KMS-11 (cell line): ENCODE results near the gene LRRC75A.

ENCODE experiments used
- H2AFZ ChIP-seq: fragments of 200-600 bp; sonication (generic); 2 replicates; pipeline ENCODE4 v1.6.1; 2016; ENCODE audit warnings: antibody characterized with exemption, mixed run types, low read depth
- H3K27ac ChIP-seq: fragments of 200-600 bp; sonication (generic); 2 replicates; pipeline ENCODE4 v1.6.1; 2016; ENCODE audit warnings: mild to moderate bottlenecking, mixed run types
- H3K27me3 ChIP-seq: fragments of 200-600 bp; sonication (generic); 2 replicates; pipeline ENCODE4 v1.6.1; 2017; ENCODE audit warnings: mild to moderate bottlenecking, low read depth, mixed run types, moderate library complexity; ENCODE audit not compliant: insufficient read depth
- H3K36me3 ChIP-seq: fragments of 200-600 bp; sonication (generic); 2 replicates; pipeline ENCODE4 v1.6.1; 2017; ENCODE audit warnings: mild to moderate bottlenecking, mixed run types; ENCODE audit not compliant: insufficient read depth
- H3K4me1 ChIP-seq: fragments of 200-600 bp; sonication (generic); 2 replicates; pipeline ENCODE4 v1.6.1; 2016; ENCODE audit warnings: mild to moderate bottlenecking, low read depth, mixed run types; ENCODE audit not compliant: poor library complexity, severe bottlenecking
- H3K4me2 ChIP-seq: fragments of 200-600 bp; sonication (generic); 2 replicates; pipeline ENCODE4 v1.7.0; 2016; ENCODE audit warnings: mild to moderate bottlenecking, mixed run types
- H3K4me3 ChIP-seq: fragments of 200-600 bp; sonication (generic); IDR thresholded peaks from 2 replicates; pipeline ENCODE4 v1.6.1; 2017; ENCODE audit warnings: low read depth, low read length, mixed read lengths; ENCODE audit not compliant: insufficient read depth
- H3K79me2 ChIP-seq: fragments of 200-600 bp; sonication (generic); 2 replicates; pipeline ENCODE4 v1.6.1; 2016; ENCODE audit warnings: low read depth, mixed run types; ENCODE audit not compliant: insufficient read depth
- H3K9ac ChIP-seq: fragments of 200-600 bp; sonication (generic); 2 replicates; pipeline ENCODE4 v1.6.1; 2016; ENCODE audit warnings: mild to moderate bottlenecking, mixed run types
- H4K20me1 ChIP-seq: fragments of 200-600 bp; sonication (generic); 2 replicates; pipeline ENCODE4 v1.6.1; 2016; ENCODE audit warnings: mild to moderate bottlenecking, mixed run types; ENCODE audit not compliant: insufficient read depth
- TF ChIP-seq, protein P1 (sequence below): fragments of 200-600 bp; sonication (generic); conservative IDR thresholded peaks from 2 replicates; pipeline ENCODE4 v1.6.1; 2017; ENCODE audit warnings: low read depth, mild to moderate bottlenecking, antibody characterized with exemption, low read length, moderate library complexity, mixed read lengths

LRRC75A gene

DNA sequence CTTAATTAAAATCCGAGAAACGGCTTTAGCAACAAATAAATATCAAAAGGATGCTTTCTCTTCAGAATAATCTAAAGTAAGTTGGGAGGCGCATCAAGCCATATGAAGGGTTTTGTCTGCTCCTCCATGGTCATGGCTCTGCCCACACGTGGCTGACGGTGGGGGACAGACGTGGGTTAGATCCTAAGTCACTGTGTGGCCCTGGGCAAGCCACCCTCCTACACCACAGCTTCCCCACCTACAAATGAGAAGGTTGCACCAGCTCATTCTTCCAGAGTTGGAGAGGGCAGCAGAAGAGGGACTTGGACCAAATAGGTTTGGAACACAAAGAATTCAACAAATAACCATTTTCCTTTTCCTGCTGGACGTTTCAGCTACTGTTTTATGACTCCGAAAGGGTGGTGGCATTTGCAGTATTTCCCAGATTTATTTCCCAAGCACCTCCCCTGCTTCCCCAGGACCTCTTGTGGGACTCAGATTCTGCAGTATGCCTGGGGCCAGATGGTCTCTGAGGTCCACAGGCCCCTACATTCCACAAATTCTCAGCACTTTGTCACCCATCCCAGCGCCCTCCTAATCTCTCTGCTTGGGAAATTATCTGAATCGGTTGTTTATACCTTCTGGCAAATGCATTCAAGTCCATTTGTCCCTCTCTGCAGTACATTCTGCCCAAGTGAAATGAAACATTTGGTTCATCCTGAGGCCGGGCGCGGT lies 17.8 kb downstream of the LRRC75A start:
- H3K4me1 ChIP-seq: no peaks in the 10 kb centered on the region
- H3K4me2 ChIP-seq: no peak overlapping the region
- no peaks in the 10 kb centered on the region for H3K27me3 ChIP-seq
- no peak overlapping the region for H3K27ac ChIP-seq
- TF ChIP-seq, protein P1, sequence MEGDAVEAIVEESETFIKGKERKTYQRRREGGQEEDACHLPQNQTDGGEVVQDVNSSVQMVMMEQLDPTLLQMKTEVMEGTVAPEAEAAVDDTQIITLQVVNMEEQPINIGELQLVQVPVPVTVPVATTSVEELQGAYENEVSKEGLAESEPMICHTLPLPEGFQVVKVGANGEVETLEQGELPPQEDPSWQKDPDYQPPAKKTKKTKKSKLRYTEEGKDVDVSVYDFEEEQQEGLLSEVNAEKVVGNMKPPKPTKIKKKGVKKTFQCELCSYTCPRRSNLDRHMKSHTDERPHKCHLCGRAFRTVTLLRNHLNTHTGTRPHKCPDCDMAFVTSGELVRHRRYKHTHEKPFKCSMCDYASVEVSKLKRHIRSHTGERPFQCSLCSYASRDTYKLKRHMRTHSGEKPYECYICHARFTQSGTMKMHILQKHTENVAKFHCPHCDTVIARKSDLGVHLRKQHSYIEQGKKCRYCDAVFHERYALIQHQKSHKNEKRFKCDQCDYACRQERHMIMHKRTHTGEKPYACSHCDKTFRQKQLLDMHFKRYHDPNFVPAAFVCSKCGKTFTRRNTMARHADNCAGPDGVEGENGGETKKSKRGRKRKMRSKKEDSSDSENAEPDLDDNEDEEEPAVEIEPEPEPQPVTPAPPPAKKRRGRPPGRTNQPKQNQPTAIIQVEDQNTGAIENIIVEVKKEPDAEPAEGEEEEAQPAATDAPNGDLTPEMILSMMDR: no peak
- no peak overlapping the region for H3K4me3 ChIP-seq
- H3K9ac ChIP-seq: no peak overlapping the region
- H4K20me1 ChIP-seq: no peaks in the 10 kb centered on the region
- no peaks in the 10 kb centered on the region for H3K36me3 ChIP-seq
- no peak overlapping the region for H2AFZ ChIP-seq
- H3K79me2 ChIP-seq: no peaks in the 10 kb centered on the region

DNA sequence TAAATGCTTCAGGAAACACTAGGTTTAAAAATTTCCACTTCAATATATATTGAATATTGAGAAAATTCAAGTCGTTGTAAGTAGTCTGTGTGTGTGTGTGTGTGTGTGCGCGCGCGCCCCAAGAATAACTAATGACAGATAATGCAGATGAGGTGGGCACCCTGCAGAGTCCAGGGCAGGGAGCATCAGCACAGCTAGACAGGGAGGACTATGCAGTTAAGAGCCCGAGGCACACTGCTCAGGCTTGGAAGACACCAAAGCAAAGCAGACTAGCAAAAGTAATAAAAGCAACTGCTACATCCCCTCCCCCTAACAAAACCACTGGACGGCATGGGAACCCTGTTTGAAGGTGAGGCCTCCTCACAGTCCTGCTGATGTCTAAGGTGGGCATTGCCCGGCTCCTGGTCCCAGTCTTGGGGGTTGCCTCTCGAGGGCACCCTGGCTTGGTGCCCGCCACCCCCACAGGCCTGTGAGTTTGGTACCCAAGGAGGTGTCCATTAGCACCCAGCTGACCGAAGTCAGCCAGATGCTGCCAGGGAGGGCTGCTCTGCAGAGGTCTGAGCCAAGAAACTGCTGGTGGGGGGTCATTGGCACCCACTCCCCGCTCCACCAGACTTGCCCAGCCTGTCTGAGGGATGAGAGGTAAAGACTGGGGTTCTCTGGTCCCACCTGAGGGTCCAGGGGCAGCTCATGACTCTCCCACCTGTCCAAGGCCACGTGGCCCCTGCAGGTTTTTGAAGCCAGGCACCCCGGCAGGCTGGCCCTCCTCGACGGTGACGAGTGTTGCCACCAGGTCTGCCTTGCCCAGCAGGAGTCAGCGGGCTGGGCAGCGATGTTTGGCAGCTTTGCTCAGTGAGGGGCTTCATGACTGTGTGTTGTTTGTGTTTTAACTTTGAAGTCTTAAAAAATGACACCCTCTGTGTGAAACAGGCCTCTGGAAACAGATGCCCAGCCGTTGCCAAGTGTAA lies 18.7 kb downstream of the LRRC75A start:
- no peaks in the 10 kb centered on the region for H3K36me3 ChIP-seq
- H3K27me3 ChIP-seq: no peaks in the 10 kb centered on the region

GRCh38 chr17:16472539-16472938 lies 19.5 kb downstream of the LRRC75A start:
- TF ChIP-seq, protein P1: no peak
- no peaks in the 10 kb centered on the region for H3K36me3 ChIP-seq
- H2AFZ ChIP-seq: no peak overlapping the region
- no peaks in the 10 kb centered on the region for H3K4me1 ChIP-seq
- no peaks in the 10 kb centered on the region for H3K27me3 ChIP-seq
- no peak overlapping the region for H3K4me2 ChIP-seq
- H4K20me1 ChIP-seq: no peaks in the 10 kb centered on the region
- H3K79me2 ChIP-seq: no peaks in the 10 kb centered on the region
- H3K4me3 ChIP-seq: no peak overlapping the region
- no peak overlapping the region for H3K27ac ChIP-seq
- H3K9ac ChIP-seq: no peak overlapping the region

More for the DNA sequence above, 18.7 kb downstream of the LRRC75A start:
- Histone ChIP-seq H3K4me3 (no peak overlapping the region), H2AFZ (no peak overlapping the region), H3K4me1 (no peaks in the 10 kb centered on the region), H4K20me1 (no peaks in the 10 kb centered on the region), H3K4me2 (no peak overlapping the region), H3K9ac (no peak overlapping the region), H3K79me2 (no peaks in the 10 kb centered on the region), H3K27ac (no peak overlapping the region)
- TF ChIP-seq, protein P1: no peak

DNA sequence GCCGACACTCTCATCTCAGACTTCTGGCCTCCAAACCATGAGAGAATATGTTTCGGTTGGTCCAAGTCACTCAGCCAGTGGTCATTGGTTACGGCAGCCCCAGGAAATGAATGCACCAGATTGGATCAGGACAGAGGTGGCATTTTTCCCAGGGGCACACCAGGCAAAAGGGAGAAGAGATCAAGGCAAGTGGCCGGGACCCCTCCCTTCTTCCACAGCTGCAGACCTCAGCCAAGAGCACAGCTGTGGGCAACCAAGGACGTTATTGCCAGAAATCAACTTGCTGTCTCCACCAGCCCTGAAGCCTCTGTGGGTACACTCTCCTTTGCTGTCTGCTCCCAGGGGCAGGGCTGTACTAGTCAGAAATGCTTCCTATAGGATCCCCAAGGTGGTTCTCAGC lies 20.7 kb downstream of the LRRC75A start:
- H3K4me1 ChIP-seq: no peaks in the 10 kb centered on the region
- no peak overlapping the region for H3K4me2 ChIP-seq
- H3K79me2 ChIP-seq: no peaks in the 10 kb centered on the region
- H3K9ac ChIP-seq: no peak overlapping the region
- H4K20me1 ChIP-seq: no peaks in the 10 kb centered on the region
- no peak overlapping the region for H3K27ac ChIP-seq
- H2AFZ ChIP-seq: no peak overlapping the region
- TF ChIP-seq, protein P1: no peak
- H3K36me3 ChIP-seq: no peaks in the 10 kb centered on the region
- no peak overlapping the region for H3K4me3 ChIP-seq
- H3K27me3 ChIP-seq: no peaks in the 10 kb centered on the region
